ENCODE results near the gene CPA1.

Gene CPA1

GRCh38 chr7:130365088-130365487 lies 15.2 kb upstream of the CPA1 start:
- Histone ChIP-seq H3K27ac (ENCODE audit: low read depth, low read length) (no peak overlapping the region), H3K4me3 (ENCODE audit: low read length) (no peak overlapping the region), H3K4me2 (ENCODE audit: low read length) (no peak overlapping the region), H3K79me2 (ENCODE audit: control insufficient read depth, low read length) (no peaks in the 10 kb centered on the region), H3K27me3 (ENCODE audit: control insufficient read depth, low read length) (peaks cover 4% of the 10 kb centered on the region), H3K36me3 (ENCODE audit: control insufficient read depth, low read length) (no peaks in the 10 kb centered on the region), H3K9me3 (ENCODE audit: control insufficient read depth, insufficient read depth, low read length) (no peaks in the 10 kb centered on the region), H3K9me2 (replicated peaks; ENCODE audit: control insufficient read depth, low read length) (no peaks in the 10 kb centered on the region), H3F3A (ENCODE audit: control insufficient read depth, insufficient read depth) (no peaks in the 10 kb centered on the region), H3K4me1 (ENCODE audit: control insufficient read depth, low read length) (no peaks in the 10 kb centered on the region), H4K20me1 (ENCODE audit: control insufficient read depth, insufficient read depth, low read depth, low read length) (no peaks in the 10 kb centered on the region)
- no peak for TF ChIP-seq EZH2phosphoT487 (IDR thresholded peaks at IDR 0.05; ENCODE audit: borderline replicate concordance, low read length)
- TF ChIP-seq CTCF (IDR thresholded peaks at IDR 0.05; ENCODE audit: low read depth, low read length, poor library complexity, severe bottlenecking) = no peak

GRCh38 chr7:130365511-130366441 lies 14.5 kb upstream of the CPA1 start:
- H3K27ac ChIP-seq (ENCODE audit: low read depth, low read length) = no peak overlapping the region
- no peak for TF ChIP-seq EZH2phosphoT487 (IDR thresholded peaks at IDR 0.05; ENCODE audit: borderline replicate concordance, low read length)
- no peak for TF ChIP-seq CTCF (IDR thresholded peaks at IDR 0.05; ENCODE audit: low read depth, low read length, poor library complexity, severe bottlenecking)
- H3K4me3 ChIP-seq (ENCODE audit: low read length) = no peak overlapping the region
- no peak overlapping the region for H3K4me2 ChIP-seq (ENCODE audit: low read length)
- H3K79me2 ChIP-seq (ENCODE audit: control insufficient read depth, low read length) = no peaks in the 10 kb centered on the region
- H3K4me1 ChIP-seq (ENCODE audit: control insufficient read depth, low read length) = no peaks in the 10 kb centered on the region
- no peaks in the 10 kb centered on the region for H3K36me3 ChIP-seq (ENCODE audit: control insufficient read depth, low read length)
- H3F3A ChIP-seq (ENCODE audit: control insufficient read depth, insufficient read depth) = no peaks in the 10 kb centered on the region
- no peaks in the 10 kb centered on the region for H3K9me2 ChIP-seq (replicated peaks; ENCODE audit: control insufficient read depth, low read length)
- H3K27me3 ChIP-seq (ENCODE audit: control insufficient read depth, low read length) = peaks cover 4% of the 10 kb centered on the region
- H3K9me3 ChIP-seq (ENCODE audit: control insufficient read depth, insufficient read depth, low read length) = no peaks in the 10 kb centered on the region
- H4K20me1 ChIP-seq (ENCODE audit: control insufficient read depth, insufficient read depth, low read depth, low read length) = no peaks in the 10 kb centered on the region

- Histone ChIP-seq H3K4me2 (ENCODE audit: low read length) (no peak overlapping the region), H3K27ac (ENCODE audit: low read depth, low read length) (no peak overlapping the region), H3K4me3 (ENCODE audit: low read length) (no peak overlapping the region), H3K4me1 (ENCODE audit: control insufficient read depth, low read length) (no peaks in the 10 kb centered on the region), H3K9me2 (replicated peaks; ENCODE audit: control insufficient read depth, low read length) (no peaks in the 10 kb centered on the region), H3K36me3 (ENCODE audit: control insufficient read depth, low read length) (no peaks in the 10 kb centered on the region), H4K20me1 (ENCODE audit: control insufficient read depth, insufficient read depth, low read depth, low read length) (no peaks in the 10 kb centered on the region), H3K9me3 (ENCODE audit: control insufficient read depth, insufficient read depth, low read length) (no peaks in the 10 kb centered on the region), H3K79me2 (ENCODE audit: control insufficient read depth, low read length) (no peaks in the 10 kb centered on the region), H3K27me3 (ENCODE audit: control insufficient read depth, low read length) (peaks cover 4% of the 10 kb centered on the region), H3F3A (ENCODE audit: control insufficient read depth, insufficient read depth) (no peaks in the 10 kb centered on the region)
- no peak for TF ChIP-seq EZH2phosphoT487 (IDR thresholded peaks at IDR 0.05; ENCODE audit: borderline replicate concordance, low read length)
- no peak for TF ChIP-seq CTCF (IDR thresholded peaks at IDR 0.05; ENCODE audit: low read depth, low read length, poor library complexity, severe bottlenecking)
Measured at GRCh38 chr7:130366564-130366963, 13.7 kb upstream of the CPA1 start.

Measured in DOHH2 (cell line).